CD8-positive, alpha-beta memory T cell (primary cell): ENCODE results near the gene PCDH12. TPM values are rescaled to one million over a fixed set of nuclear protein-coding genes. Genes with fewer than 3 reads are reported as not detected.
A peak's percentile ranks its signal among the peaks of the same experiment; 100 is the strongest.

Source experiments
- CTCF ChIA-PET: fragments of 350-600 bp; sonication (Branson Sonifier 250); formaldehyde crosslinking; loops from one replicate; lab custom pipeline; 2021; ENCODE audit warnings: antibody characterized with exemption; lab: Charles Lee
- POLR2A ChIA-PET: fragments of 350-600 bp; sonication (Branson Sonifier 250); formaldehyde crosslinking; loops from one replicate; lab custom pipeline; 2021; ENCODE audit warnings: antibody characterized with exemption; lab: Charles Lee
- DNase-seq, 5 donors: peaks; one replicate each; pipeline versions ENCODE4 v3.0.0 to v3.0.0-alpha.2; 2020 to 2022; ENCODE audit warnings: mixed read lengths in 1 of 5
- H3K27ac ChIP-seq: one replicate; pipeline ENCODE4 v1.7.0; 2013; ENCODE audit warnings: low read depth, mild to moderate bottlenecking, low read length, moderate library complexity
- H3K27me3 ChIP-seq: 2 replicates; pipeline ENCODE4 v1.7.0; 2013; ENCODE audit warnings: low read length, mild to moderate bottlenecking; ENCODE audit not compliant: insufficient read depth, poor library complexity, severe bottlenecking
- H3K36me3 ChIP-seq: 2 replicates; pipeline ENCODE4 v1.7.0; 2013; ENCODE audit warnings: mild to moderate bottlenecking, low read length, moderate library complexity; ENCODE audit not compliant: insufficient read depth
- H3K4me1 ChIP-seq: 2 replicates; pipeline ENCODE4 v1.7.0; 2013; ENCODE audit warnings: mild to moderate bottlenecking, low read length, moderate library complexity; ENCODE audit not compliant: insufficient read depth
- H3K4me3 ChIP-seq: 2 replicates; pipeline ENCODE4 v1.7.0; 2013; ENCODE audit warnings: mild to moderate bottlenecking, low read length
- H3K9me3 ChIP-seq: 2 replicates; pipeline ENCODE4 v1.7.0; 2013; ENCODE audit warnings: mild to moderate bottlenecking, low read length
- H3K27ac Mint-ChIP-seq, 8 donors: one replicate each; pipeline ENCODE4 v1.8.0; 2020 to 2021; ENCODE audit warnings: mixed read lengths in 8 of 8, mild to moderate bottlenecking in 6 of 8, inconsistent platforms in 3 of 8, moderate library complexity in 3 of 8
- H3K27me3 Mint-ChIP-seq, 2 donors: one replicate each; pipeline ENCODE4 v1.8.0; 2020 to 2021; ENCODE audit warnings: mixed read lengths in 2 of 2, mild to moderate bottlenecking in 1 of 2, moderate library complexity in 1 of 2
- H3K36me3 Mint-ChIP-seq, 3 donors: one replicate each; pipeline ENCODE4 v1.8.0; 2020 to 2021; ENCODE audit warnings: mixed read lengths in 3 of 3, inconsistent platforms in 1 of 3, mild to moderate bottlenecking in 1 of 3
- H3K4me1 Mint-ChIP-seq, 3 donors: one replicate each; pipeline ENCODE4 v1.8.0; 2020 to 2021; ENCODE audit warnings: mixed read lengths in 3 of 3, inconsistent platforms in 1 of 3, mild to moderate bottlenecking in 1 of 3
- H3K4me3 Mint-ChIP-seq, 7 donors: one replicate each; pipeline ENCODE4 v1.8.0; 2020 to 2021; ENCODE audit warnings: mixed read lengths in 7 of 7, mild to moderate bottlenecking in 6 of 7, moderate library complexity in 4 of 7, inconsistent platforms in 2 of 7
- H3K9me3 Mint-ChIP-seq, 5 donors: one replicate each; pipeline ENCODE4 v1.8.0; 2020 to 2022; ENCODE audit warnings: mixed read lengths in 5 of 5, mild to moderate bottlenecking in 3 of 5, moderate library complexity in 2 of 5, inconsistent platforms in 1 of 5
- polyA plus RNA-seq: library from polyadenylated mRNA; unstranded; fragments of 300-500 nt; fragmentation: Illumina TruSeq; gene quantifications from one replicate; pipeline ENCODE4 v1.2.3, GENCODE V29; 2021
- total RNA-seq, 2 experiments: library from RNA; stranded (reverse); gene quantifications; one replicate each; pipeline ENCODE4 v1.2.3, GENCODE V29; 2021

PCDH12 gene
- total and polyA plus RNA-seq, 3 experiments from 2014 or later: 0.07 to 0.88 (median 0.33) TPM

DNA sequence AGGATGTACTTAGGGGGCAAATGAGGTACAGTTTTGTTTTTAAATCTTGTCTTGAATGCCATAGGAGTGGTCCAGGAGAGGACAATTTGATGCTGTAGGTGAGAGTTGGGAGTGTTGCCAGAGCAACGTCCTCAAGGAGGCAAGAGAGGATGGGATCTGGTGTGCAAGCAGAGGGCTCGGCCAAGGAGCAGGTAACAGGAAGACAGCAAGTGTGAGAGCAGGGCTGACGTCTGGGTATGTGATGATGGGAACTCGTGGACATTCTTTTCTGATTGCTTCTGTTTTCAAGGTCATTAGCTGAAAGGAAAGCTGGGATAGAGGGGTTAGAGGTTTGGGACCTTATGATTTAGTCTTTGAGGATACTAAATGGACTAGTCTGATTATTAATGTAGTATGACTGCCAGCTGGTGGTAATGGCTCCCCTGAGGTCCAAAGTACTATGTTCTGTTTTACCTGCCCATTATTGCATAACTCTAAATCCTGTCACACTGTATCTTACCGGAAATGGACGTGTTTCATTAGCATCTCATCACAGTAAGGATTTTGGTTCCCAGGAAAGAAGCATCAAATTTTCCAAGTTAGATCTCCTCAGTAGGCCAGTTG is 39.5 kb upstream of the PCDH12 start:
- Histone ChIP-seq H3K4me1 (peaks cover 8% of the 10 kb centered on the region), H3K4me3 (no peak overlapping the region), H3K27ac (no peak overlapping the region), H3K36me3 (peaks cover 9% of the 10 kb centered on the region), H3K9me3 (no peaks in the 10 kb centered on the region), H3K27me3 (no peaks in the 10 kb centered on the region)
- Mint-ChIP-seq H3K4me1 (peaks cover under 1 to 11% (median 1%) of the 10 kb centered on the region in 3 donors), H3K27ac (peak overlapping the region in 5 of 8 donors; percentile 9 to 85 (median 33)), H3K4me3 (no peak overlapping the region), H3K27me3 (peaks cover 0 to 1% of the 10 kb centered on the region in 2 donors), H3K36me3 (peaks cover 4 to 67% (median 23%) of the 10 kb centered on the region in 3 donors), H3K9me3 (no peaks in the 10 kb centered on the region)
- ChIA-PET CTCF (interaction anchor here (0.7 to 1.3 kb wide), 2 partner anchors 142 to 146 kb away, joined by 3 to 5 read pairs; no protein-coding TSS in a partner anchor), POLR2A (interaction anchor here (0.5 kb wide), 1 partner anchor 840 kb away, joined by 3 read pairs; no protein-coding TSS in a partner anchor)
- no peak for DNase-seq

- CTCF ChIA-PET: interaction anchor here (0.7 to 2.4 kb wide), 4 partner anchors 16 to 718 kb away, joined by 4 to 7 read pairs (median 4); no protein-coding TSS in a partner anchor
- Histone ChIP-seq H3K4me3 (no peak overlapping the region), H3K36me3 (peaks cover 4% of the 10 kb centered on the region), H3K27ac (no peak overlapping the region), H3K4me1 (peaks cover 9% of the 10 kb centered on the region), H3K27me3 (no peaks in the 10 kb centered on the region), H3K9me3 (no peaks in the 10 kb centered on the region)
- Mint-ChIP-seq H3K4me3 (no peak overlapping the region), H3K9me3 (no peaks in the 10 kb centered on the region), H3K36me3 (peaks cover 4 to 59% (median 15%) of the 10 kb centered on the region in 3 donors), H3K27me3 (peaks cover 0 to 1% of the 10 kb centered on the region in 2 donors), H3K27ac (peak overlapping the region in 1 of 8 donors; percentile 58), H3K4me1 (peaks cover 3 to 14% (median 5%) of the 10 kb centered on the region in 3 donors)
- POLR2A ChIA-PET: no interaction called here
- DNase-seq: no peak
Measured at GRCh38 chr5:141995656-141996055, 37.7 kb upstream of the PCDH12 start.

GRCh38 chr5:141994511-141995136 is 36.6 kb upstream of the PCDH12 start:
- H3K36me3 Mint-ChIP-seq: peaks cover 4 to 59% (median 15%) of the 10 kb centered on the region in 3 donors
- Histone ChIP-seq H3K36me3 (peaks cover 4% of the 10 kb centered on the region), H3K27me3 (no peaks in the 10 kb centered on the region), H3K4me1 (peaks cover 9% of the 10 kb centered on the region), H3K27ac (no peak overlapping the region), H3K9me3 (no peaks in the 10 kb centered on the region), H3K4me3 (no peak overlapping the region)
- H3K27me3 Mint-ChIP-seq: peaks cover 0 to 1% of the 10 kb centered on the region in 2 donors
- CTCF ChIA-PET: interaction anchor here (1.1 to 2.4 kb wide), 3 partner anchors 17 to 34 kb away, joined by 4 to 7 read pairs (median 4); no protein-coding TSS in a partner anchor
- H3K4me3 Mint-ChIP-seq: no peak overlapping the region
- no peak for DNase-seq
- peak overlapping the region in 3 of 8 donors; percentile 21 to 59 (median 43) for H3K27ac Mint-ChIP-seq
- POLR2A ChIA-PET: no interaction called here
- no peaks in the 10 kb centered on the region for H3K9me3 Mint-ChIP-seq
- H3K4me1 Mint-ChIP-seq: peaks cover 3 to 14% (median 5%) of the 10 kb centered on the region in 3 donors

GRCh38 chr5:141992349-141992963 is 34.5 kb upstream of the PCDH12 start:
- peak overlapping the region in 2 of 8 donors; percentile 0 to 11 for H3K27ac Mint-ChIP-seq
- Histone ChIP-seq H3K27ac (no peak overlapping the region), H3K27me3 (no peaks in the 10 kb centered on the region), H3K9me3 (no peaks in the 10 kb centered on the region), H3K4me1 (peaks cover 9% of the 10 kb centered on the region), H3K4me3 (no peak overlapping the region), H3K36me3 (peaks cover 9% of the 10 kb centered on the region)
- H3K4me1 Mint-ChIP-seq: peaks cover 3 to 14% (median 5%) of the 10 kb centered on the region in 3 donors
- no peaks in the 10 kb centered on the region for H3K9me3 Mint-ChIP-seq
- ChIA-PET CTCF (interaction anchor here (0.7 to 4.7 kb wide), 10 partner anchors 12 to 896 kb away, joined by 3 to 80 read pairs (median 4); partner anchors contain the start of gene RNF14), POLR2A (interaction anchor here (0.7 to 1.0 kb wide), 4 partner anchors 20 to 151 kb away, joined by 3 to 6 read pairs (median 3); no protein-coding TSS in a partner anchor)
- H3K27me3 Mint-ChIP-seq: peaks cover 0 to 1% of the 10 kb centered on the region in 2 donors
- H3K4me3 Mint-ChIP-seq: no peak overlapping the region
- DNase-seq: peak; percentile 53 to 80 (median 68)
- H3K36me3 Mint-ChIP-seq: peaks cover 8 to 61% (median 18%) of the 10 kb centered on the region in 3 donors

- H3K27ac ChIP-seq: no peak overlapping the region
- POLR2A ChIA-PET: interaction anchor here (0.6 to 0.7 kb wide), 3 partner anchors 13 to 287 kb away, joined by 3 to 6 read pairs (median 5); no protein-coding TSS in a partner anchor
- H3K9me3 ChIP-seq: no peaks in the 10 kb centered on the region
- CTCF ChIA-PET: interaction anchor here (1.1 to 4.7 kb wide), 9 partner anchors 14 to 709 kb away, joined by 5 to 80 read pairs (median 10); partner anchors contain the start of gene RNF14
- no peaks in the 10 kb centered on the region for H3K27me3 ChIP-seq
- peaks cover 18% of the 10 kb centered on the region for H3K36me3 ChIP-seq
- no peak for DNase-seq
- Mint-ChIP-seq H3K36me3 (peaks cover 8 to 76% (median 21%) of the 10 kb centered on the region in 3 donors), H3K27me3 (peaks cover 0 to 1% of the 10 kb centered on the region in 2 donors), H3K9me3 (no peaks in the 10 kb centered on the region), H3K4me1 (peaks cover 3 to 14% (median 5%) of the 10 kb centered on the region in 3 donors), H3K27ac (no peak overlapping the region), H3K4me3 (no peak overlapping the region)
- H3K4me3 ChIP-seq: no peak overlapping the region
- H3K4me1 ChIP-seq: peaks cover 9% of the 10 kb centered on the region
Measured at GRCh38 chr5:141989720-141990119, 31.7 kb upstream of the PCDH12 start.

GRCh38 chr5:141986072-141986471 is 28.1 kb upstream of the PCDH12 start:
- no peaks in the 10 kb centered on the region for H3K4me1 ChIP-seq
- peaks cover 20% of the 10 kb centered on the region for H3K36me3 ChIP-seq
- Mint-ChIP-seq H3K27ac (peak overlapping the region in 2 of 8 donors; percentile 24 to 43), H3K36me3 (peaks cover 4 to 78% (median 26%) of the 10 kb centered on the region in 3 donors), H3K27me3 (no peaks in the 10 kb centered on the region), H3K4me3 (no peak overlapping the region), H3K4me1 (no peaks in the 10 kb centered on the region), H3K9me3 (no peaks in the 10 kb centered on the region)
- H3K27ac ChIP-seq: no peak overlapping the region
- no peak for DNase-seq
- ChIA-PET CTCF (interaction anchor here (0.9 to 1.8 kb wide), 4 partner anchors 13 to 294 kb away, joined by 3 to 6 read pairs (median 4); partner anchors contain the start of gene RNF14), POLR2A (interaction anchor here (1.4 kb wide), 1 partner anchor 17 kb away, joined by 4 read pairs; the partner anchor contains the start of gene RNF14)
- no peak overlapping the region for H3K4me3 ChIP-seq
- no peaks in the 10 kb centered on the region for H3K27me3 ChIP-seq
- H3K9me3 ChIP-seq: no peaks in the 10 kb centered on the region

DNA sequence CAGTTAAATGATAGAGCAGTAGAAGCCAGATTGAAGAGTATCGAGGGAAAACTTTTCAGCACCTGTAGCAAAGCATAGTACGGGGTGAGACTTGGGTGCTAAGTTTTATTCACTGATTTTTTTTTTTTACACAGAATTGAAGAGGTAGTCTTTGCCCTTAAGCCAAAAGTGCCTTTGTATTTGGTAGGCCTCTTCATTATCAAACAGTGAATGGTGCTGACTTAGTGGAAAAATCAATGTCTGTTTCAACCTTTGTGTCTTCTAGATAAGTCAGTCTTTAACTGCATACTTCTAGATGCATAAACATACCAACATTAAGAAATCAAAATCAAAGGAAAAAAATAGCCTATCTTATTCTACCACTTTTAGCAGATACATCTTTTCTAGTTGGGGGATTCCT is 24.6 kb upstream of the PCDH12 start:
- Histone ChIP-seq H3K27me3 (no peaks in the 10 kb centered on the region), H3K27ac (no peak overlapping the region), H3K4me1 (no peaks in the 10 kb centered on the region), H3K36me3 (peaks cover 41% of the 10 kb centered on the region), H3K4me3 (no peak overlapping the region), H3K9me3 (no peaks in the 10 kb centered on the region)
- ChIA-PET CTCF (no interaction called here), POLR2A (interaction anchor here (0.5 kb wide), 1 partner anchor 110 kb away, joined by 6 read pairs; no protein-coding TSS in a partner anchor)
- Mint-ChIP-seq H3K4me3 (no peak overlapping the region), H3K27ac (no peak overlapping the region), H3K36me3 (peaks cover 11 to 89% (median 32%) of the 10 kb centered on the region in 3 donors), H3K4me1 (peaks cover 0 to 5% (median 0%) of the 10 kb centered on the region in 3 donors), H3K9me3 (no peaks in the 10 kb centered on the region), H3K27me3 (no peaks in the 10 kb centered on the region)
- no peak for DNase-seq
